NB4 (cell line): ENCODE data around the gene SLC15A3.
A peak's percentile ranks its signal among the peaks of the same experiment; 100 is the strongest.

Source experiments
- DNase-seq: peaks from one replicate; pipeline ENCODE4 v3.0.0; 2010; ENCODE audit warnings: low read depth
- H3K4me3 ChIP-seq: one replicate; pipeline ENCODE4 v1.5.1; 2011; ENCODE audit warnings: mild to moderate bottlenecking, low read depth, low read length, moderate library complexity
- MYC ChIP-seq: IDR thresholded peaks from 2 replicates; pipeline ENCODE4 v1.6.1; 2011; ENCODE audit warnings: low read depth, low read length
- POLR2A ChIP-seq: IDR thresholded peaks from 2 replicates; pipeline ENCODE4 v1.6.1; 2011; ENCODE audit warnings: mild to moderate bottlenecking; ENCODE audit not compliant: insufficient read length; ENCODE audit errors: extremely low read depth
- TF ChIP-seq, protein P1 (sequence below): IDR thresholded peaks from 2 replicates; pipeline ENCODE4 v1.6.1; 2011; ENCODE audit warnings: low read depth, low read length
- TF ChIP-seq, protein P2 (sequence below): IDR thresholded peaks from one replicate; pipeline ENCODE4 v1.5.1; 2012; ENCODE audit warnings: low read depth, low read length

Gene SLC15A3

DNA sequence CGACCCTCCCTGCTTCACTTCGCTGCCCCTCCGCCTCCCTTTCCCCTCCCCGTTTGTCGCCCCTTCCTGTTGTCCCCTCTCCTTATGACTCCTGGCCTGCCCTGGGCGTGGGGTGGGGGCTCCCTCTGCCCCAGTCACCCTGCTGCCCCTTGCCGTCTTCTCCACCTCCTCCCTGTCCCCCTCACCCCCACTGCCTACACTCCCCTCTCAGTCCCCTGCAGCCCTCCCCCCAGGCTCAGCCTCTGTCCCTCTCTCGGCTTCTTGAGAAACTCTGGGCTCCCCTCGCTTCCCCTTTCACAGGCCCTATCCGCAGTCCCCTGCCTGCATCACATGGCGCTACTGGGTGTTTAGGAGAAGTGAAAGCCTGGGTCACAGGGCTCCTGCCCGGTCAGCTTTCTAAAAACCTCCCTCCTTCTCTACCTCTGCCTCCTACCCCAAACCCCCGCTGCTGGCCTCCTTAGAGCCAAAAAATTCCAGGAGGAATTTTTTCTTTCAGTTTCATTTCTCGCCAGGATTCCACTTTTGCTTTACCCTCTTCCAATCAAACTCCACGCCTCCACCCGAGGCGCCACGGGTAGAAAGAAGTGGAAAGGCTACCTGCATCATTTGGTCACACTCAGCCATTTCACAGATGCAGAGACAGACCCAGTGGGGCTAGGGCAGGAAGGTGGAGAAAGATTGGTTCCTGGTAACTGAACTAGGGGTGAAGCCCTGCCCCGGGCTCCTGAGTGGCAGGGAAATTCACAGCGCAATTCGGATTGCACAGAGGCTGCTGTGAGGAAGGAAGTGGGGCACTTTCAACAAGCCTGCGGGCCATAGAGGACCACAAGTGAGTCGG is at the start of gene SLC15A3:
TSS of gene SLC15A3 (minus strand) at position 273 of the 838 bp plus-strand sequence. CDS start 625 bp downstream, outside the sequence.
- H3K4me3 ChIP-seq: peak within 1 kb of the TSS; percentile 66
- DNase-seq: peak; percentile 89
- TF ChIP-seq MYC (peak; percentile 64; the same call in 1 of the 2 replicates), POLR2A (peak; percentile 12)
- TF ChIP-seq, protein P1, sequence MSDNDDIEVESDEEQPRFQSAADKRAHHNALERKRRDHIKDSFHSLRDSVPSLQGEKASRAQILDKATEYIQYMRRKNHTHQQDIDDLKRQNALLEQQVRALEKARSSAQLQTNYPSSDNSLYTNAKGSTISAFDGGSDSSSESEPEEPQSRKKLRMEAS: peak; percentile 89
- TF ChIP-seq, protein P2, sequence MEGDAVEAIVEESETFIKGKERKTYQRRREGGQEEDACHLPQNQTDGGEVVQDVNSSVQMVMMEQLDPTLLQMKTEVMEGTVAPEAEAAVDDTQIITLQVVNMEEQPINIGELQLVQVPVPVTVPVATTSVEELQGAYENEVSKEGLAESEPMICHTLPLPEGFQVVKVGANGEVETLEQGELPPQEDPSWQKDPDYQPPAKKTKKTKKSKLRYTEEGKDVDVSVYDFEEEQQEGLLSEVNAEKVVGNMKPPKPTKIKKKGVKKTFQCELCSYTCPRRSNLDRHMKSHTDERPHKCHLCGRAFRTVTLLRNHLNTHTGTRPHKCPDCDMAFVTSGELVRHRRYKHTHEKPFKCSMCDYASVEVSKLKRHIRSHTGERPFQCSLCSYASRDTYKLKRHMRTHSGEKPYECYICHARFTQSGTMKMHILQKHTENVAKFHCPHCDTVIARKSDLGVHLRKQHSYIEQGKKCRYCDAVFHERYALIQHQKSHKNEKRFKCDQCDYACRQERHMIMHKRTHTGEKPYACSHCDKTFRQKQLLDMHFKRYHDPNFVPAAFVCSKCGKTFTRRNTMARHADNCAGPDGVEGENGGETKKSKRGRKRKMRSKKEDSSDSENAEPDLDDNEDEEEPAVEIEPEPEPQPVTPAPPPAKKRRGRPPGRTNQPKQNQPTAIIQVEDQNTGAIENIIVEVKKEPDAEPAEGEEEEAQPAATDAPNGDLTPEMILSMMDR: no peak

DNA sequence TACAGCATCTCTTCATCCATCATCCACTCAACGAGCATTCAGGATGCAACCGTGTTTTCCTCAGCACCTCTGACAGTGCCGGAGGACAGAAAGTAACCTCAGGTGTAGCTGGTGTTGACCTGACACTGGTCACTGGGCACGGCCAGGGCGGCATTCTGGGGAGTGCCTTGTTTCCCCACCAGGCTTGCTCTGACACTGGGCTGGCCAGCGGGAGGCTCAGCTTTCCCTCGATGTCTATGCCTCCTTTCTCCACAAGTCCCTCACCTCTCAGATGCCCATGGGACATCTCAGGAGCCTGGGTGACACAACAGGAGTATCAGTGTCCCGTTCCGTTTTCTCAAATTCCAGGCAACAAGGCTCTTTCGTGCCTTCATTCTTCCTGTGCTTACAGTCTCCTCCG is 48.5 kb upstream of the SLC15A3 start:
- no peak for TF ChIP-seq POLR2A
- H3K4me3 ChIP-seq: no peak overlapping the region
- no peak for DNase-seq

DNA sequence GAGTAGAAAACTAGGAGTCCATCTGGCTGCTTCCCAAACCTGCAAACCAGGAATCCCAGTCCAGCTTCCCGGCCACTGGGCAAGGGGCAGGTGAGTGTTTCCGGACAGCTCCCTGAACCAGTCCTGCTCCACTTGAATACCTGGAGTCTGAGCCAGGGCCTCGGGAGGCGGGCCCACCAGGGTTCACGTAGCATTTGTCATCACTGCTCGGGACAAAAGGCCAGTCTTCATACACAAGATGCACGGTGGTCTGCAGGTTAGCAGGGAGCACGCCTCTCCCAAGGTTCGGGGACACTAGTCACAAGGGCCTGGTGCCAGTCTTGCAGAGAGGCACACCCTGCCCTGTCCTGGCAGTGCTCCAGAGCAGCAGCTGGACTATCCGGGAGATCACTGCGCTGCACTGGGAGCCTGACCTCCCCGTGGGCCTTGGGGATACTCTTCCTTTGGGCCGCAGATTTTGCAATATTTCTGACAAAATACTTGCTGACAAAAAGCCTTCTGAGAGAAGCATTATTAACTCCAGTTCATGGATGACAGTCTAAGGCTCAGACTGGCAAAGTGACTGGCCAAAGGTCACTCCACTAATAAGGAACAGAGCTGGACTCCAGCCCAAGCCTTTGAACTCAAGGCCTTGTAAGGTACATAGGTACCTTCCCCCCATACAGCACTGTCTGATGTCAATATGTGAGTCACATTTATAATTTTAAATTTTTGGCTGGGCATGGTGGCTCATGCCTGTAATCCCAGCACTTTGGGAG is 44.6 kb upstream of the SLC15A3 start:
- H3K4me3 ChIP-seq: no peak overlapping the region
- TF ChIP-seq, protein P2: no peak
- TF ChIP-seq, protein P1: no peak
- TF ChIP-seq MYC: no peak
- TF ChIP-seq POLR2A: no peak
- DNase-seq: no peak

DNA sequence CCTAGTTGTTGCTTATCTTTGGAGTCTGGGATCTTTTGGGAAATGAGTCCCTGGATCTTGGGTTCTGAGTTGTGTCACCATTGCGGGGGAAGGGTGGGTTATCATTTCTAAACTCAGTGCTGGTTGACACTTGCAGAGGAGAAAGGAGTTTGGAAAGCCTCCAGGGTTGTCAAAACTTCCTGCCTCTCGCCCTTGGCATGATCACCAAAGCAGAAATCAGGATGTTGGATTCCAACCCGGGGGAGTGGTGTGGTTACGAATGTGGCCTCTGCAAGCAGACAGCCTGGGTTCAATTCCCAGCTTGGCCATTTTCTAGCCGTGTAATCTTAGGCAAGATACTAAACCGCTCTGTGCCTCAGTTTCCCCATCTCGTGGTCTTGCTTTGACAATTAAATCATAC is 43.8 kb upstream of the SLC15A3 start:
- DNase-seq: no peak
- no peak overlapping the region for H3K4me3 ChIP-seq
- TF ChIP-seq POLR2A: no peak
- TF ChIP-seq, protein P2: no peak
- no peak for TF ChIP-seq MYC
- TF ChIP-seq, protein P1: no peak

DNA sequence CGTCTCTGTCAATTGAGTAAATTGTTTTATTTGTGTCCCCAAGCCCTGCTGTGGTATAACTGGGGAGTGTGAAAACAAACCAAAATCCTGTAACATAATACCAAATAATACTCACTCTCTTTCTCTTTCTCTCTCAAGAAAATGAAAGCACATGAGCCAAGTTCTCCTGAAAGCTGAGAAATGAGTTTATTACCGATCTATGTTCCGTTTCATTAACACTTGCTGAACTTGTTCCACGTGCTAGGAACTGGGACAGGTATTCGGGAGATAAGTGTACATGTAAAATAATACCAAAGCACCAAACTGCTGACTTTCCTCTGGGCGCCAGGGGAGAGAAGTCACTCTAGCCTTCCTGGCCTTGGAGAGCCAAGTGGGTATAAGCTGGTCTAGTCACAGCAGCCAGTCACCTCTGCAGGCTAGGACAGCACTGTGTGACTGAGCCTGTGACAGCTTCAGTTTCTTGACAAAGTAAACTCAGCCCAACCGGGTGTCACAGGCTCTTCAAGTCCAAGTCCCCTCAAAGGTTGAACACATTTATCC is 42.6 kb upstream of the SLC15A3 start:
- DNase-seq: no peak
- no peak overlapping the region for H3K4me3 ChIP-seq
- TF ChIP-seq MYC: no peak

DNA sequence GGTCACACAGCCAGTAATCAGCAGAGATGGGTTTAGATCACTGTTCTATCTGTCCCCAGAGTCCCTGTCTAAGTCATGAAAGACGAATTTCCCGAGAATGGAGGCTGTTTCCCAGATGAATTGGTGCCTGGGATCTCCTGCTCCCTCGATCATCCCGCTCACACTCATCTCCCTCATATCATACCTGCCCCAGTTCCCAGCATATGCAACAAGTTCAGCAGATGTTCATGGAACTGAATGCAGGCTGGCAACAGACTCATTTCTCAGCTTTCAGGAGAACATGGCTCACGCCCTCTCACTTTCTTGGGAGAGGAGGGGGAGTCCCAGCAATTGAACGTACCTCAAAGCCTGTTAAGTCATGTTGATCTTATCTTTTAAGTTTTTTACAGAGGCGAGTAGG is 41.6 kb upstream of the SLC15A3 start:
- H3K4me3 ChIP-seq: no peak overlapping the region
- TF ChIP-seq POLR2A (no peak), MYC (no peak)
- TF ChIP-seq, protein P2: no peak
- TF ChIP-seq, protein P1: no peak
- DNase-seq: no peak
